ENCODE data around the gene LRRC8A.
"Not testable (repeated sequence)": the region's sequence is repeated elsewhere in the genome, so short reads cannot be mapped to it uniquely, and the experiment has no call there.

DNA sequence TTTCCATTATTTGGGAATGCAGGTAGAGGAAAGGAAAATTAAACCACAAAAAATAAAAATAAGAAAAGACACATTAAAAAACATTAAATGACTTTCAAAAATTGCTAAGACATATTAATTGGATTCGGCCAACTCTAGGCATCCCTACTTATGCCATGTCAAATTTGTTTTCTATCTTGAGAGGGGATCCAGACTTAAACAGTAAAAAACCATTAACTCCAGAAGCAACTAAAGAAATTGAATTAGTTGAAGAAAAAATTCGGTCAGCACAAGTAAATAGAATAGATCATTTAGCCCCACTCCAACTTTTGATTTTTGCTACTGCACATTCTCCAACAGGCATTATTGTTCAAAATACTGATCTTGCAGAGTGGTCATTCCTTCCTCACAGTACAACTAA, 29.3 kb upstream of the LRRC8A start:
- TF ChIP-seq, protein P1, sequence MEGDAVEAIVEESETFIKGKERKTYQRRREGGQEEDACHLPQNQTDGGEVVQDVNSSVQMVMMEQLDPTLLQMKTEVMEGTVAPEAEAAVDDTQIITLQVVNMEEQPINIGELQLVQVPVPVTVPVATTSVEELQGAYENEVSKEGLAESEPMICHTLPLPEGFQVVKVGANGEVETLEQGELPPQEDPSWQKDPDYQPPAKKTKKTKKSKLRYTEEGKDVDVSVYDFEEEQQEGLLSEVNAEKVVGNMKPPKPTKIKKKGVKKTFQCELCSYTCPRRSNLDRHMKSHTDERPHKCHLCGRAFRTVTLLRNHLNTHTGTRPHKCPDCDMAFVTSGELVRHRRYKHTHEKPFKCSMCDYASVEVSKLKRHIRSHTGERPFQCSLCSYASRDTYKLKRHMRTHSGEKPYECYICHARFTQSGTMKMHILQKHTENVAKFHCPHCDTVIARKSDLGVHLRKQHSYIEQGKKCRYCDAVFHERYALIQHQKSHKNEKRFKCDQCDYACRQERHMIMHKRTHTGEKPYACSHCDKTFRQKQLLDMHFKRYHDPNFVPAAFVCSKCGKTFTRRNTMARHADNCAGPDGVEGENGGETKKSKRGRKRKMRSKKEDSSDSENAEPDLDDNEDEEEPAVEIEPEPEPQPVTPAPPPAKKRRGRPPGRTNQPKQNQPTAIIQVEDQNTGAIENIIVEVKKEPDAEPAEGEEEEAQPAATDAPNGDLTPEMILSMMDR (IDR thresholded peaks at IDR 0.05) = not testable (repeated sequence)
- TF ChIP-seq POLR2A, EP300 (IDR thresholded peaks at IDR 0.05): not testable (repeated sequence)
